Bronchial epithelial cell (primary cell): ENCODE results near the gene TXNRD2. TPM values are rescaled to one million over a fixed set of nuclear protein-coding genes. Genes with fewer than 3 reads are reported as not detected.

Experiments used
- DNase-seq: peaks from one replicate; pipeline ENCODE4 v3.0.0-alpha.2; 2010; ENCODE audit warnings: low read depth
- FAIRE-seq: peaks from 2 replicates; lab custom pipeline; 2011; peaks lifted over from hg19 to GRCh38; lab: Jason Lieb, UNC
- H3K27me3 ChIP-seq: 2 replicates; pipeline ENCODE4 v1.5.1; 2011; ENCODE audit warnings: low read length; ENCODE audit not compliant: control insufficient read depth, insufficient read depth
- H3K36me3 ChIP-seq: 2 replicates; pipeline ENCODE4 v1.5.1; 2011; ENCODE audit warnings: low read length; ENCODE audit not compliant: control insufficient read depth, insufficient read depth
- H3K4me3 ChIP-seq: 2 replicates; pipeline ENCODE4 v1.5.1; 2011; ENCODE audit warnings: mild to moderate bottlenecking, low read depth, low read length, control low read depth
- CTCF ChIP-seq: IDR thresholded peaks from 2 replicates; pipeline ENCODE4 v1.5.1; 2011; ENCODE audit warnings: mild to moderate bottlenecking, moderate library complexity, low read length, control low read depth, inconsistent platforms; ENCODE audit not compliant: insufficient read depth, severe bottlenecking
- total RNA-seq: library from RNA; depleted of rRNA; stranded (reverse); fragments of >200 nt; gene quantifications from 2 replicates; pipeline ENCODE4 v1.2.1, GENCODE V29; 2014

TXNRD2 gene
- total RNA-seq, 1 donor from 2014 or later, result 12.9 TPM

- no peak for DNase-seq
- H3K36me3 ChIP-seq, result no peaks in the 10 kb centered on the region
- no peak for FAIRE-seq
- H3K27me3 ChIP-seq, result no peaks in the 10 kb centered on the region
- no peak overlapping the region for H3K4me3 ChIP-seq
- TF ChIP-seq CTCF, result no peak
These were observed 74.0 kb downstream of the TXNRD2 start for GRCh38 chr22:19867617-19868016.

- TF ChIP-seq CTCF, result no peak
- DNase-seq (no peak), FAIRE-seq (no peak)
- Histone ChIP-seq H3K36me3 (no peaks in the 10 kb centered on the region), H3K4me3 (no peak overlapping the region), H3K27me3 (no peaks in the 10 kb centered on the region)
These were observed 75.0 kb downstream of the TXNRD2 start for GRCh38 chr22:19866665-19867009.

- Histone ChIP-seq H3K4me3 (no peak overlapping the region), H3K27me3 (no peaks in the 10 kb centered on the region), H3K36me3 (no peaks in the 10 kb centered on the region)
- FAIRE-seq (no peak), DNase-seq (no peak)
- TF ChIP-seq CTCF, result no peak
These were observed 76.3 kb downstream of the TXNRD2 start for GRCh38 chr22:19865141-19865829.

GRCh38 chr22:19864538-19865106, 77.0 kb downstream of the TXNRD2 start:
- no peaks in the 10 kb centered on the region for H3K36me3 ChIP-seq

GRCh38 chr22:19863571-19863970, 78.0 kb downstream of the TXNRD2 start:
- DNase-seq (no peak), FAIRE-seq (no peak)
- H3K4me3 ChIP-seq, result no peak overlapping the region
- no peaks in the 10 kb centered on the region for H3K27me3 ChIP-seq
- TF ChIP-seq CTCF, result no peak
- no peaks in the 10 kb centered on the region for H3K36me3 ChIP-seq

More at GRCh38 chr22:19864538-19865106, 77.0 kb downstream of the TXNRD2 start:
- no peak for TF ChIP-seq CTCF
- DNase-seq, result no peak
- H3K4me3 ChIP-seq, result no peak overlapping the region
- FAIRE-seq, result no peak
- no peaks in the 10 kb centered on the region for H3K27me3 ChIP-seq
